HG02840 (cell line): ENCODE measurements around the gene SLC16A10.
"Not testable (repeated sequence)": the region's sequence is repeated elsewhere in the genome, so short reads cannot be mapped to it uniquely, and the experiment has no call there.

ENCODE experiments used
- ATAC-seq: cut with Tn5 transposase; IDR thresholded peaks from one replicate; pipeline ENCODE4 v1.9.1; 2021; ENCODE audit warnings: mild to moderate bottlenecking, moderate library complexity, moderate number of reproducible peaks; ENCODE audit not compliant: unreplicated experiment, low FRiP score

Gene SLC16A10

DNA sequence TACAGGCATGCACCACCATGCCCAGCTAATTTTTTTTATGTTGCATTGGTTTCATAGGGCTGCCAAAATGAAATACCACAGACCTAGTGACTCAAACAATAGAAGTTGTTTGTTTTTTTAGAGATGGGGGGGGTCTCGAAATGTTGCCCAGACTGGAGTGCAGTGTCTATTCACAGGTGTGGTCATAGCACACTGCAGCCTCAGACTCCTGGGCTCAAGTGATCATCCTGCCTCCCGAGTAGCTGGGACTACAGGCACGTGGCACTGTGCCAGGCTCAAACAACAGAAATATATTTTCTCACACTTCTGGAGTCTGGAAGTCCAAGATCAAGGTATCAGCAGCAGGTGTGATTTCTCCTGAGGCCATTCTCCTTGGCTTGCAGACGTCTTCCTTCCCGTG, 6.6 kb upstream of the SLC16A10 start:
- ATAC-seq, result no peak

DNA sequence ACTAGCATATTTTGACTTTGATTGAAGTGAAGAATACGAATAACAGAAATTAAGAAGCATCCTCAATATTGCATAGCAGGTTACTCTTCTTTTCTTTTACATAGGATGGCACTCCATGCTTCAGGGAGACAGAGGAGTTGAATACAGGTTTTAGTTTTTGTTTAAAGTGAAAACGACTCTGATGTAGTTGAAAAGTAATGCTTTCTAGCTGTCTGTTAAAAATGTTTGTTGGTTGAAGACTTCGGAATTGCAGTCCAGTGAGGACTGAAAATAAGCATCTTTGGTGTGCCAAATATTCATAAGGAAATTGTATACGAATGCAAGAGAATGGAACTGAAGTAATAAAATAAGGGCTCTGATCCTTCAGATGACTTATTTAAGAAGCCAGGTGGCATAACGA, 618 bp upstream of the SLC16A10 start:
- ATAC-seq, result no peak

GRCh38 chr6:111087871-111088667, 766 bp downstream of the SLC16A10 start:
- no peak for ATAC-seq

DNA sequence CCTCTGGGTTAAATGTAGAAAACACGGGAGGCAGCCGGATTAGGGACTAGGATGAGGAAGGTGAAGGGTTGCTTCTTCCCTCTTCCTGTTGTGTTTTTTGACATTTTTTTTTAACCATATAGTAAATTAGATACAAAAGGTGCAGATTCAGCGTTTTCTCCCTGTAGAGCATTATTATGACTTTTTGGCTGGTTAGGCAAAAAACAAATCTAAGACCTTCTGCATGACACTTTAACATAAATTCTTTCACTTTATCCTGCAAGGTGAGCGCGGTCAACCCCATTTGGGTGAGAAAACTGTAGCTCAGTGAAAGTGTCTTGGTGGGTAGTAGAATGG, 1.3 kb downstream of the SLC16A10 start:
- no peak for ATAC-seq

DNA sequence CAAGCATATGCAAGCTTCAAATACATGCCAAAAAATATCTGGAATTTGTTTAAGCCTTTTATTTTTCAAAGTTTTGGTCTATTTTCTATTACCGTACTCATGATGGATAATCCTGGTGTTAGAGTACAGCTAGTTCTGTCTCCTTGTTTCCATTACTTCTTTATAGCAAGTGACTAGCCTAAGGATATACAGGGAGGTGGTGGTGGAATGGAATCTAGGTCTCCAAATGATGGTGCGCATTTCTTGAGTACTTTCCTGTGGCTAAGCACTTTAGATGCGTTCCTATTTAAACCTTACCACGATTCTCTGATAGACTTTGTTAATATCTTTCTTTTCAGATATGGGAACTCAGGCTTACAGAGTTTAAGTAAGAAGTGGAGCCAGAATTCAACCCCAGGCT, 3.5 kb downstream of the SLC16A10 start:
- ATAC-seq, result no peak

GRCh38 chr6:111091987-111092386, 4.7 kb downstream of the SLC16A10 start:
- ATAC-seq, result no peak

DNA sequence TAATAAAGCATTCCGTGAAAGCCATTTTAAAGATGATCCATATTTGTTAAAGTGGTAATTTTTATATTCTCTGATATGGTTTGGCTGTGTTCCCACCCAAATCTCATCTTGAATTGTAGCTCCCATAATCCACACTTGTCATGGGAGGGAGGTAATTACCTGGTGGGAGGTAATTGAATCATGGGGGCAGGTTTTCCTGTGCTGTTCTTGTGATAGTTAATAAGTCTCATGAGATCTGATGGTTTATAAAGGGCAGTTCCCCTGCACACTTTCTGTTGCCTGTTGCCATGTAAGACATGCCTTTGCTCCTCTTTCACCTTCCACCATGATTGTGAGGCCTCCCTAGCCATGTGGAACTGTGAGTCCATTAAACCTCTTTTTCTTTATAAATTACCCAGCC, 8.2 kb downstream of the SLC16A10 start:
- ATAC-seq, result not testable (repeated sequence)

DNA sequence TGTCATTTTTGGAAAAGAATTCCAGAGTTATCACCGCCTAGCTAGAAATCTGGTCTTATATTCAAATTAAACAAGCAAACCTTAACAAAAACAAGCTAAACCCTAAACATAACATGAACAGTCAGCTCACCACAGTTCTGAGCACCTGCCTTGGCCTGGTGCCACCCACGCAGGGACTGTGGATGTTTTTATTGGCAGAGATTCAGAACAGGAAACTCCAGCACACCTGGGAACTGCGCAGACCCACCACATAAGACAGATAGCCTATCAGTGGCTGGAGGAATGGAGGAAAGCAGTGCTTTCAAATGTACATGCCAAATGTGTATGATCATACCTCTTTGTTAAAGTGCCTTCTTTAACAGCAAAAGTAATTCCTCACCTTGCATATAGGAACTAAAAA, 8.9 kb downstream of the SLC16A10 start:
- no peak for ATAC-seq

DNA sequence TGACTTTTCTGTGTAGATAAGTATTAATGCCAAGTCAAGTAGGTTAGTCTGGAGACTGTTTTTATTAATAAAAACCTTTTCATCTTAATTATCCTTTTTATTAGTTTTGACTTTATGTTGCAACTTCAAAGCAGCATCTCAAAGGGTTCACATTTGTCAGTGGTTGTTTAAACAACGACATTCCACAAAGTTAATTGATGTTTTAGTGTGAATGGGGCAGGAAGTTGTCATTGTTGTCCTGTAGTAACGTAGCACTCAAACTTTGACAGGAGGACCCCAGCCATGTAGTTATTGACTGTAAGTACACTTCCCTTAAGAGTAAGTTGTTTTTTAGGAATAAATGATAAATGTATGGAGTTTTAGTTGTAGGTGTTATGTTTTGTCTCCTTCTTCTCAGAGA, 11.3 kb downstream of the SLC16A10 start:
- no peak for ATAC-seq

- ATAC-seq, result no peak
These were observed 14.7 kb downstream of the SLC16A10 start for GRCh38 chr6:111101987-111102386.

- ATAC-seq, result no peak
These were observed 18.3 kb downstream of the SLC16A10 start for GRCh38 chr6:111105578-111105977.

DNA sequence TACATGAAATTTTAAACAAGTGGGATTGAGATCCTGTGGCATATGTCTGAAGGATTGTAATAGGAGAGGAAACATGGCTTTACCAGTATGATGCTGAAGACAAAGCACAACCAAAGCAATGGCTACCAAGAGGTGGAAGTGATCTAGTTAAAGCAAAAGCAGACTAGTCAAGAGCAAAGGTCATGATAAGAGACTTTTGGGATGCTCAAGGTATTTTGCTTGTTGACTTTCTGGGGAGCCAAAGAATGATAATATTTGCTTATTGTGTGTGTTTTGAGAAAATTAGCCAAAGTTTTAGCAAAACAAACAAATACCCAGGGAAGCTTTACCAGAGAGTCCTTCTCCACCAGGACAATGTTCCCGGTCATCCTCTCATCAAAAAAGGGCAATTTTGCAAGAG, 20.3 kb downstream of the SLC16A10 start:
- no peak for ATAC-seq

- ATAC-seq, result no peak
These were observed 22.7 kb downstream of the SLC16A10 start for GRCh38 chr6:111110036-111110435.

GRCh38 chr6:111113336-111114086, 26.2 kb downstream of the SLC16A10 start:
- no peak for ATAC-seq

DNA sequence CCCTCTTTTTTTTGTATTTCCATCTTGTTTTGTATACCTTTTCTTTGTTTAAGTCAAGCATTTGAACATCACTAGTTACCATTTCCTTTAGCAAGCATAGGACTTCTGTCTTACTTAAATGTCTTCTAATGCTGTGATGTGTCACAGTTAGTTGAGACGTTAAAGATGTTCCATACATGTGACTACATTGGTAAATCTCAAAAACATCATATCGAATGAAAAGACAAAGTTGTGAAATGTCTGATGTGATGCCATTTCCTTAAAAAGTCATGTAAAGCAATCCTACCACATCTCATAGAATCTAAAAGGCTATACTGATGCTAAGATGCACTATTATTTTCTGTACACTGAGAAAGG, 26.8 kb downstream of the SLC16A10 start:
- no peak for ATAC-seq

GRCh38 chr6:111114482-111114881, 27.2 kb downstream of the SLC16A10 start:
- no peak for ATAC-seq

GRCh38 chr6:111118826-111119225, 31.5 kb downstream of the SLC16A10 start:
- no peak for ATAC-seq

DNA sequence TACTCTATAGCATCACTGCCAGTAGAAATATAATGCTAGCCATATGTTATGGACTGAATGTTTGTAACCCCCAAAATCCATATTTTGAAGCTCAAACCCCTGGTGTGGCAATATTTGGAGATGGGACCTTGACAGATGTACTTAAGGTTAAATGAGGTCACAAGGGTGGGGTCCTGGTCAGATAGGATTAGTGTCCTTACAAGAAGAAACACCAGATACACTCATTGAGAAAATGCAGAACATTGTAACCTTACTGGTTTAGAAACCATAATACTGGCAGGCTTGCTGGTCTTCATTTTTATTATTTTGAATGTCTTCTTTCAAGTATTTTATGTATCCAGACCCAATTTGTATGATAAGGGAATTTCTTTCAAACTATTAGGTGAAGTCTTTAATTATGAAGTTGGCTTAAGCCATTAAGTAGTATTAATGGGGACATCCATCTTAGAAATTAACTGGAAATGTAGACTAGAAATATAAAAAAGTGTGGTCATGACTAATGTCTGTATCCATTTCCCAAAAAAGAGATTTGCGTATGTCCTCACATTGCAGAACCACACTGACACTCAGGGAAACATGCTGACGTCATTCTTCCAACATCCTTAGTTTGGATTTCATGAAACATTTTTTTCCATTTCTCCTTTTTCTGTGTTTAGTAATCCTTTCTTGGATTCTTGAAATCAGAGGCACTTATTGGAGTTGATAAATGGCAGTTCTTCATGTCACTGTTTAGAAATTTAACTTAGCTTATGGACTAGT, 32.4 kb downstream of the SLC16A10 start:
- ATAC-seq, result no peak

DNA sequence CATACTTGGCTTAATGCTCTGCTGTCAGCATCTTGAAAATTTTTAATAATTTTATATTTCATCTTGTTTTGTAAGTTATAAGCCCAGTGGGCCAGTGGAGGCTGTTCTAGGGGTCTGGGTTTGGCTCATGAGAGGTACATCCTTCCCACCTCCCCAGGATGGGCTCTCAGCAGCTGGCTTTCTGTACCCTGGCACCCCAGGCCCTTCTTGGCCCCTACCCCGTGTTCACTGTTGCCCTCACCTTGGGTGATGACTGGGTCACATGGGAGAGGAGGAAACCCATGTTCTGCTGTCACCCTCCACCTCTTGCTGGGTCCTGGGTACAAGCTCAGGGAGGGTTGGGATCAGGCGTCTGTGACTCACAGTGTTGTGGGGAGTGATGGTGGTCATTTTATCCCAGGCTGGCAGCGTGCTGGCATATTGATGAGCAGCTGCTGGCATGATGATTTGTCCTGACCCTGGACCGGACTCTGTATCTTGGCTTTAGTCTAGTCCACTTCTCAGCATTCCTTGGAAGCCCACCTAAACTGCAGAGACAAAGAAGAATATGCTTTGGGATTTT, 34.6 kb downstream of the SLC16A10 start:
- ATAC-seq, result no peak

DNA sequence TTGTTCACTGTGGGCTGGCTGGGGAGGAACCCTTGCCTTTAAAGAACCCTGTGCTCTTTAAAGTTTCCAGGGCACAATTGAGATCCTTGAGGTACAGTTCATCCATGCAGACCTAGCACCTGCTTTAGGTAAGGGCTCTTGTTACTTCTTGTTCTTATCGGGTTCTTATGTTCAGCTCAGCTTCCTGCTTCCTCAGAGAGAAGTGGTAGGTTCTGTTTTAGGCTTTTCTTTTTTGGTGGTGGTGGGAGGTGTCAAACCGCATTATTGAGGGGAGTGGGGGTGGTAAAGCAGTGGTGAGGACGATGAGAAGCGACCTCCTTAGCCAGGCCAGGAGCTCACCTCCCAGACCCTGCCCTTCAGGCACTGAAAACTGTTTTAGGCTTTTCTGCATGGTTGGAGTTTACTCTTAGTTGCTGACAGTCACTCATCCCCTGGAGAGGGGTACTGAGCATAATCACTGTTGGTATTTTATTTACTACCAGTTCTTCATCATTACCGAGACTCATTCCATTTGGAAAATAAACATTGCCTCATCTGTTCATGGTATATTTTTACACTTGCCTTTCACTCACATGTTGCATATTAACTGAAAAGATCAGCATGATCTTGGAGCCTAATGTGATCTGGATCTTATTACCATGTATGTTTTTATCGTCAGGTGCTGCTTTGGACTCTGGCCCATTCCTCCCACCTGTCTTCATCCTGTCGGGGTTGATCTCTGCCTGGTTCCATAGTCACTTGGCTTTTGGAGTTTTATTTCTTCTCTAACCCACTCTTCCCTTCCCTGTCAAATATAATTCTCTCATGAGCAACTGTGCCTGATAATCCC, 35.4 kb downstream of the SLC16A10 start:
- ATAC-seq, result no peak
